Mucosa of descending colon (tissue), 3 donors: ENCODE measurements around the gene CNKSR3. TPM values are rescaled to one million over a fixed set of nuclear protein-coding genes. Genes with fewer than 3 reads are reported as not detected.

Experiments
- ATAC-seq: fragments of 200-7000 bp; cut with Tn5 transposase; one replicate; pipeline ENCODE4 v1.9.1; 2020; ENCODE audit warnings: mild to moderate bottlenecking, moderate library complexity
- DNase-seq, 3 donors: peaks; one replicate each; pipeline ENCODE4 v3.0.0-alpha.2; 2020
- H3K36me3 ChIP-seq: fragments of 200-600 bp; one replicate; pipeline ENCODE4 v1.8.0; 2021; ENCODE audit warnings: low read depth, mild to moderate bottlenecking
- H3K4me1 ChIP-seq: fragments of 200-600 bp; one replicate; pipeline ENCODE4 v1.8.0; 2021; ENCODE audit warnings: low read depth, mild to moderate bottlenecking
- H3K4me3 ChIP-seq: fragments of 200-600 bp; one replicate; pipeline ENCODE4 v1.8.0; 2021; ENCODE audit warnings: mild to moderate bottlenecking
- H3K9me3 ChIP-seq: fragments of 200-600 bp; one replicate; pipeline ENCODE4 v1.8.0; 2021; ENCODE audit warnings: mild to moderate bottlenecking
- CTCF ChIP-seq: fragments of 200-600 bp; IDR thresholded peaks from one replicate; pipeline ENCODE4 v1.8.0; 2022; ENCODE audit warnings: antibody characterized with exemption, mild to moderate bottlenecking
- intact Hi-C, 2 donors: fragments of 100-400 bp; cut with DNase I in 1 of 2; cut with micrococcal nuclease in 1 of 2; formaldehyde crosslinking; loops; one replicate each; pipeline versions ENCODE4 v1.11.0 to v1.11.1; 2022; cut with DNase I, micrococcal nuclease
- total RNA-seq, 3 donors: library from RNA; stranded (reverse); fragmentation: NEBNext Ultra II Directional in 2 of 3; extraction: Animal tissue kit (Norgen Biotek cat#: 25700) in 2 of 3; gene quantifications; one replicate each; pipeline versions ENCODE4 v1.2.1 to v1.2.4, GENCODE V29; 2021 to 2023
- donor health status: DM: no; HTN: no; CAD: no; lungs with moderate emphysema.
- donor health status: DM: no; HTN: no; CAD: no.
- donor health status: DM: no; HTN: yes; CAD: no.

Gene CNKSR3
- total RNA-seq, 3 donors from 2014 or later = 16.5 to 39.0 (median 33.6) TPM

- intact Hi-C loops = no loop called here
- Histone ChIP-seq H3K4me3 (no peak overlapping the region), H3K9me3 (no peaks in the 10 kb centered on the region)
These were observed 65.1 kb downstream of the CNKSR3 start for GRCh38 chr6:154445417-154445816.

GRCh38 chr6:154441995-154442310, 68.5 kb downstream of the CNKSR3 start:
- no peak for TF ChIP-seq CTCF
- DNase-seq (no peak), ATAC-seq (no peak)
- Histone ChIP-seq H3K4me3 (no peak overlapping the region), H3K9me3 (no peaks in the 10 kb centered on the region), H3K36me3 (no peaks in the 10 kb centered on the region), H3K4me1 (no peaks in the 10 kb centered on the region)
- intact Hi-C loops = no loop called here

More at GRCh38 chr6:154445417-154445816, 65.1 kb downstream of the CNKSR3 start:
- H3K4me1 ChIP-seq = peaks cover 15% of the 10 kb centered on the region
- ATAC-seq (no peak), DNase-seq (no peak)
- H3K36me3 ChIP-seq = no peaks in the 10 kb centered on the region
- no peak for TF ChIP-seq CTCF

- H3K36me3 ChIP-seq = no peaks in the 10 kb centered on the region
- no peaks in the 10 kb centered on the region for H3K4me1 ChIP-seq
- ATAC-seq = peak; percentile 38
- DNase-seq = peak in 1 of 3 donors; percentile 17
- no peak overlapping the region for H3K4me3 ChIP-seq
- intact Hi-C loops = no loop called here
- H3K9me3 ChIP-seq = no peaks in the 10 kb centered on the region
- no peak for TF ChIP-seq CTCF
These were observed 70.0 kb downstream of the CNKSR3 start for GRCh38 chr6:154440422-154441043.

DNA sequence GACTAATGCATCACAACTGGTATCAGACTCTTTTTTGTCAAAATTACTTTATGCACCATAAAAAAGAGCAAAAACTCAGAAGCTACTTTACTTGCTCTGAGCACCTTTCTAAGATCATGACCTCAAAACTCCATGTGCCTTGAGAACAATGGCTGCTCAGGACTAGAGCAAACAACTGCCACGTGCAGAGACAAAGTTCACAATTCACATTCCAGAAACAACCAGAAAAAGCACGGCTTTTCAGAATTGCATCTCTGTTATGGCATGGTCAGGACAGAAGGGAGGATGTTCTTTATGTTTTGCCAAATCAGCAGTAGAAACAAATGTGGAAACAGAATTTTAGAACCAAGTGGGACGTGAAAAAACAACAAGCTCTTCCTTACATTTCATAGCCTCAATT, 70.5 kb downstream of the CNKSR3 start:
- Histone ChIP-seq H3K4me3 (no peak overlapping the region), H3K36me3 (no peaks in the 10 kb centered on the region), H3K4me1 (no peaks in the 10 kb centered on the region), H3K9me3 (no peaks in the 10 kb centered on the region)
- DNase-seq (no peak), ATAC-seq (peak; percentile 42)
- intact Hi-C loops = no loop called here
- no peak for TF ChIP-seq CTCF

GRCh38 chr6:154438882-154439415, 71.5 kb downstream of the CNKSR3 start:
- TF ChIP-seq CTCF = no peak
- H3K4me1 ChIP-seq = no peaks in the 10 kb centered on the region
- H3K4me3 ChIP-seq = no peak overlapping the region
- H3K36me3 ChIP-seq = no peaks in the 10 kb centered on the region
- ATAC-seq = no peak
- H3K9me3 ChIP-seq = no peaks in the 10 kb centered on the region
- intact Hi-C loops = no loop called here
- DNase-seq = no peak
